Measurements from ENCODE around the gene SLC23A2.
A peak's percentile ranks its signal among the peaks of the same experiment; 100 is the strongest.

The SLC23A2 gene

GRCh38 chr20:5001174-5002076, at the start of gene SLC23A2:
Gene SLC23A2, minus strand, starts transcription at chr20:5001510. Its CDS starts 68,948 bp downstream, at chr20:4932562.
- H3K36me3 ChIP-seq (ENCODE audit: low read depth) = no peaks in the 10 kb centered on the region
- DNase-seq (ENCODE audit: low spot score) (no peak), ATAC-seq (ENCODE audit: low read depth) (peak; percentile 77)
- H3K4me1 ChIP-seq (ENCODE audit: insufficient read depth, poor library complexity, severe bottlenecking) = peaks cover 16% of the 10 kb centered on the region
- TF ChIP-seq CTCF (IDR thresholded peaks at IDR 0.05; ENCODE audit: poor library complexity, severe bottlenecking) = no peak
- H3K9me3 ChIP-seq (ENCODE audit: severe bottlenecking) = no peaks in the 10 kb centered on the region
- no peaks in the 10 kb centered on the region for H3K27me3 ChIP-seq (ENCODE audit: insufficient read depth, poor library complexity, severe bottlenecking)
- H3K4me3 ChIP-seq (ENCODE audit: severe bottlenecking) = peak within 1 kb of the TSS; percentile 92
- H3K27ac ChIP-seq (ENCODE audit: poor library complexity, severe bottlenecking) = peak within 1 kb of the TSS; percentile 12

GRCh38 chr20:5046656-5047339, 45.5 kb upstream of the SLC23A2 start:
- no peak for DNase-seq (ENCODE audit: low spot score)
- H3K27ac ChIP-seq (ENCODE audit: poor library complexity, severe bottlenecking) = no peak overlapping the region
- no peak for ATAC-seq (ENCODE audit: low read depth)

GRCh38 chr20:5045906-5046305, 44.6 kb upstream of the SLC23A2 start:
- ATAC-seq (ENCODE audit: low read depth) = no peak
- Histone ChIP-seq H3K4me3 (ENCODE audit: severe bottlenecking) (no peak overlapping the region), H3K36me3 (ENCODE audit: low read depth) (no peaks in the 10 kb centered on the region), H3K9me3 (ENCODE audit: severe bottlenecking) (no peaks in the 10 kb centered on the region), H3K27ac (ENCODE audit: poor library complexity, severe bottlenecking) (no peak overlapping the region), H3K27me3 (ENCODE audit: insufficient read depth, poor library complexity, severe bottlenecking) (no peaks in the 10 kb centered on the region), H3K4me1 (ENCODE audit: insufficient read depth, poor library complexity, severe bottlenecking) (no peaks in the 10 kb centered on the region)
- no peak for TF ChIP-seq CTCF (IDR thresholded peaks at IDR 0.05; ENCODE audit: poor library complexity, severe bottlenecking)
- no peak for DNase-seq (ENCODE audit: low spot score)

More at GRCh38 chr20:5046656-5047339, 45.5 kb upstream of the SLC23A2 start:
- H3K36me3 ChIP-seq (ENCODE audit: low read depth) = no peaks in the 10 kb centered on the region
- no peaks in the 10 kb centered on the region for H3K9me3 ChIP-seq (ENCODE audit: severe bottlenecking)
- no peaks in the 10 kb centered on the region for H3K4me1 ChIP-seq (ENCODE audit: insufficient read depth, poor library complexity, severe bottlenecking)
- TF ChIP-seq CTCF (IDR thresholded peaks at IDR 0.05; ENCODE audit: poor library complexity, severe bottlenecking) = no peak
- H3K4me3 ChIP-seq (ENCODE audit: severe bottlenecking) = no peak overlapping the region
- no peaks in the 10 kb centered on the region for H3K27me3 ChIP-seq (ENCODE audit: insufficient read depth, poor library complexity, severe bottlenecking)

GRCh38 chr20:5044075-5044620, 42.8 kb upstream of the SLC23A2 start:
- H3K4me3 ChIP-seq (ENCODE audit: severe bottlenecking) = no peak overlapping the region
- ATAC-seq (ENCODE audit: low read depth) (no peak), DNase-seq (ENCODE audit: low spot score) (no peak)
- no peaks in the 10 kb centered on the region for H3K27me3 ChIP-seq (ENCODE audit: insufficient read depth, poor library complexity, severe bottlenecking)
- no peak for TF ChIP-seq CTCF (IDR thresholded peaks at IDR 0.05; ENCODE audit: poor library complexity, severe bottlenecking)
- H3K27ac ChIP-seq (ENCODE audit: poor library complexity, severe bottlenecking) = no peak overlapping the region
- H3K36me3 ChIP-seq (ENCODE audit: low read depth) = no peaks in the 10 kb centered on the region
- no peaks in the 10 kb centered on the region for H3K4me1 ChIP-seq (ENCODE audit: insufficient read depth, poor library complexity, severe bottlenecking)
- H3K9me3 ChIP-seq (ENCODE audit: severe bottlenecking) = no peaks in the 10 kb centered on the region
